ENCODE results near the gene EFCAB6.

DNA sequence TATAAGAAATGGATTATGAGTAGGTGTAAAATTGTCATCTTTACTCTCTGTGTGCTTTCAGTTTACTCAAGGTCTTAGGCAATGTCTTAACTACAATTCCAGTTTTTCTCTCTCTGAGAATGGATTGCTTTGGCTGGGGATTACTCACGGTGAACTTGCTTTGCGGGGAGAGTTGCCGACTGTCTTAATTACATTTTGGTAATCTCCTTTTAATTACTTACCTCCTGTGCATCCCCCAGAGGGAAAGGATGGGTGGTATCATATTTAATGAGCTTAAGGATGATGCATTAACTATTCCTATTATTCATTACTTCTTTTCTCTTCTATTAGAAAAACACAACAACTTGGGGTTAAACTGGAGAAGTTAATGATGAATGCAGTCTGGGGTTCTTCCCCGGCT is 240.9 kb downstream of the EFCAB6 start:
- TF ChIP-seq CTCF (IDR thresholded peaks at IDR 0.05) (no peak), ZNF396 (CRISPR knock-in tag; IDR thresholded peaks at IDR 0.05; ENCODE audit: borderline replicate concordance) (no peak), IRF2 (CRISPR knock-in tag; IDR thresholded peaks at IDR 0.05; ENCODE audit: borderline replicate concordance, low read depth) (no peak), TEAD1 (CRISPR knock-in tag; IDR thresholded peaks at IDR 0.05) (no peak), CREM (CRISPR knock-in tag; IDR thresholded peaks at IDR 0.05) (no peak), MAX (CRISPR knock-in tag; IDR thresholded peaks at IDR 0.05) (no peak), FOXJ3 (CRISPR knock-in tag; IDR thresholded peaks at IDR 0.05; ENCODE audit: borderline replicate concordance) (no peak), PRDM15 (CRISPR knock-in tag; IDR thresholded peaks at IDR 0.05) (no peak), NFYB (CRISPR knock-in tag; conservative IDR thresholded peaks at IDR 0.05; ENCODE audit: low read depth) (no peak), USF2 (CRISPR knock-in tag; IDR thresholded peaks at IDR 0.05) (no peak), ZNF317 (CRISPR knock-in tag; IDR thresholded peaks at IDR 0.05; ENCODE audit: borderline replicate concordance, low read depth) (no peak), ATF2 (CRISPR knock-in tag; IDR thresholded peaks at IDR 0.05; ENCODE audit: borderline replicate concordance, low read depth) (no peak)
- TF ChIP-seq, protein P1, sequence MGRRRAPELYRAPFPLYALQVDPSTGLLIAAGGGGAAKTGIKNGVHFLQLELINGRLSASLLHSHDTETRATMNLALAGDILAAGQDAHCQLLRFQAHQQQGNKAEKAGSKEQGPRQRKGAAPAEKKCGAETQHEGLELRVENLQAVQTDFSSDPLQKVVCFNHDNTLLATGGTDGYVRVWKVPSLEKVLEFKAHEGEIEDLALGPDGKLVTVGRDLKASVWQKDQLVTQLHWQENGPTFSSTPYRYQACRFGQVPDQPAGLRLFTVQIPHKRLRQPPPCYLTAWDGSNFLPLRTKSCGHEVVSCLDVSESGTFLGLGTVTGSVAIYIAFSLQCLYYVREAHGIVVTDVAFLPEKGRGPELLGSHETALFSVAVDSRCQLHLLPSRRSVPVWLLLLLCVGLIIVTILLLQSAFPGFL (CRISPR knock-in tag; IDR thresholded peaks at IDR 0.05; ENCODE audit: borderline replicate concordance) = no peak
